OCI-LY1 (cell line): ENCODE data around the gene DBET.

ENCODE experiments used
- EZH2 ChIP-seq: fragments of 200-600 bp; sonication (generic), shearing (Covaris generic); IDR thresholded peaks from 2 replicates; pipeline ENCODE4 v1.8.0; 2017; ENCODE audit warnings: borderline replicate concordance, mixed run types, mild to moderate bottlenecking, antibody characterized with exemption, low read length, moderate library complexity, mixed read lengths
- TF ChIP-seq, protein P1 (sequence below): fragments of 200-600 bp; sonication (generic), shearing (Covaris generic); IDR thresholded peaks from 2 replicates; pipeline ENCODE4 v1.5.1; 2017; ENCODE audit warnings: mild to moderate bottlenecking, antibody characterized with exemption, low read length, moderate library complexity, mixed read lengths

- TF ChIP-seq, protein P1, sequence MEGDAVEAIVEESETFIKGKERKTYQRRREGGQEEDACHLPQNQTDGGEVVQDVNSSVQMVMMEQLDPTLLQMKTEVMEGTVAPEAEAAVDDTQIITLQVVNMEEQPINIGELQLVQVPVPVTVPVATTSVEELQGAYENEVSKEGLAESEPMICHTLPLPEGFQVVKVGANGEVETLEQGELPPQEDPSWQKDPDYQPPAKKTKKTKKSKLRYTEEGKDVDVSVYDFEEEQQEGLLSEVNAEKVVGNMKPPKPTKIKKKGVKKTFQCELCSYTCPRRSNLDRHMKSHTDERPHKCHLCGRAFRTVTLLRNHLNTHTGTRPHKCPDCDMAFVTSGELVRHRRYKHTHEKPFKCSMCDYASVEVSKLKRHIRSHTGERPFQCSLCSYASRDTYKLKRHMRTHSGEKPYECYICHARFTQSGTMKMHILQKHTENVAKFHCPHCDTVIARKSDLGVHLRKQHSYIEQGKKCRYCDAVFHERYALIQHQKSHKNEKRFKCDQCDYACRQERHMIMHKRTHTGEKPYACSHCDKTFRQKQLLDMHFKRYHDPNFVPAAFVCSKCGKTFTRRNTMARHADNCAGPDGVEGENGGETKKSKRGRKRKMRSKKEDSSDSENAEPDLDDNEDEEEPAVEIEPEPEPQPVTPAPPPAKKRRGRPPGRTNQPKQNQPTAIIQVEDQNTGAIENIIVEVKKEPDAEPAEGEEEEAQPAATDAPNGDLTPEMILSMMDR: no peak
- TF ChIP-seq EZH2: no peak
Measured at GRCh38 chr4:190015538-190016368, 48.5 kb upstream of the DBET start.
